CD8-positive, alpha-beta memory T cell (primary cell): ENCODE results near the gene MT1X. TPM values are rescaled to one million over a fixed set of nuclear protein-coding genes. Genes with fewer than 3 reads are reported as not detected.
"Not testable (repeated sequence)": the region's sequence is repeated elsewhere in the genome, so short reads cannot be mapped to it uniquely, and the experiment has no call there.

Experiments
- CTCF ChIA-PET: fragments of 350-600 bp; sonication (Branson Sonifier 250); formaldehyde crosslinking; loops from one replicate; lab custom pipeline; 2021; ENCODE audit warnings: antibody characterized with exemption; lab: Charles Lee
- POLR2A ChIA-PET: fragments of 350-600 bp; sonication (Branson Sonifier 250); formaldehyde crosslinking; loops from one replicate; lab custom pipeline; 2021; ENCODE audit warnings: antibody characterized with exemption; lab: Charles Lee
- DNase-seq, 5 donors: peaks; one replicate each; pipeline versions ENCODE4 v3.0.0 to v3.0.0-alpha.2; 2020 to 2022; ENCODE audit warnings: mixed read lengths in 1 of 5
- H3K27ac ChIP-seq: one replicate; pipeline ENCODE4 v1.7.0; 2013; ENCODE audit warnings: low read depth, mild to moderate bottlenecking, low read length, moderate library complexity
- H3K27me3 ChIP-seq: 2 replicates; pipeline ENCODE4 v1.7.0; 2013; ENCODE audit warnings: low read length, mild to moderate bottlenecking; ENCODE audit not compliant: insufficient read depth, poor library complexity, severe bottlenecking
- H3K36me3 ChIP-seq: 2 replicates; pipeline ENCODE4 v1.7.0; 2013; ENCODE audit warnings: mild to moderate bottlenecking, low read length, moderate library complexity; ENCODE audit not compliant: insufficient read depth
- H3K4me1 ChIP-seq: 2 replicates; pipeline ENCODE4 v1.7.0; 2013; ENCODE audit warnings: mild to moderate bottlenecking, low read length, moderate library complexity; ENCODE audit not compliant: insufficient read depth
- H3K4me3 ChIP-seq: 2 replicates; pipeline ENCODE4 v1.7.0; 2013; ENCODE audit warnings: mild to moderate bottlenecking, low read length
- H3K9me3 ChIP-seq: 2 replicates; pipeline ENCODE4 v1.7.0; 2013; ENCODE audit warnings: mild to moderate bottlenecking, low read length
- H3K27ac Mint-ChIP-seq, 8 donors: one replicate each; pipeline ENCODE4 v1.8.0; 2020 to 2021; ENCODE audit warnings: mixed read lengths in 8 of 8, mild to moderate bottlenecking in 6 of 8, inconsistent platforms in 3 of 8, moderate library complexity in 3 of 8
- H3K27me3 Mint-ChIP-seq, 2 donors: one replicate each; pipeline ENCODE4 v1.8.0; 2020 to 2021; ENCODE audit warnings: mixed read lengths in 2 of 2, mild to moderate bottlenecking in 1 of 2, moderate library complexity in 1 of 2
- H3K36me3 Mint-ChIP-seq, 3 donors: one replicate each; pipeline ENCODE4 v1.8.0; 2020 to 2021; ENCODE audit warnings: mixed read lengths in 3 of 3, inconsistent platforms in 1 of 3, mild to moderate bottlenecking in 1 of 3
- H3K4me1 Mint-ChIP-seq, 3 donors: one replicate each; pipeline ENCODE4 v1.8.0; 2020 to 2021; ENCODE audit warnings: mixed read lengths in 3 of 3, inconsistent platforms in 1 of 3, mild to moderate bottlenecking in 1 of 3
- H3K4me3 Mint-ChIP-seq, 7 donors: one replicate each; pipeline ENCODE4 v1.8.0; 2020 to 2021; ENCODE audit warnings: mixed read lengths in 7 of 7, mild to moderate bottlenecking in 6 of 7, moderate library complexity in 4 of 7, inconsistent platforms in 2 of 7
- H3K9me3 Mint-ChIP-seq, 5 donors: one replicate each; pipeline ENCODE4 v1.8.0; 2020 to 2022; ENCODE audit warnings: mixed read lengths in 5 of 5, mild to moderate bottlenecking in 3 of 5, moderate library complexity in 2 of 5, inconsistent platforms in 1 of 5
- polyA plus RNA-seq: library from polyadenylated mRNA; unstranded; fragments of 300-500 nt; fragmentation: Illumina TruSeq; gene quantifications from one replicate; pipeline ENCODE4 v1.2.3, GENCODE V29; 2021
- total RNA-seq, 2 experiments: library from RNA; stranded (reverse); gene quantifications; one replicate each; pipeline ENCODE4 v1.2.3, GENCODE V29; 2021

The MT1X gene
- total and polyA plus RNA-seq, 3 experiments from 2014 or later: 85.4 to 181 (median 93.8) TPM

GRCh38 chr16:56717532-56717931 is 35.3 kb downstream of the MT1X start:
- not testable (repeated sequence) for H3K27ac Mint-ChIP-seq, H3K4me1 Mint-ChIP-seq, H3K36me3 Mint-ChIP-seq, H3K4me1 ChIP-seq, H3K36me3 ChIP-seq, H3K9me3 Mint-ChIP-seq, H3K27ac ChIP-seq, H3K4me3 Mint-ChIP-seq, H3K27me3 Mint-ChIP-seq, DNase-seq, H3K27me3 ChIP-seq, H3K9me3 ChIP-seq, H3K4me3 ChIP-seq
- ChIA-PET CTCF (interaction anchor here (1.4 to 4.0 kb wide), 2 partner anchors 9 to 16 kb away, joined by 3 to 11 read pairs; no protein-coding TSS in a partner anchor), POLR2A (interaction anchor here (1.6 kb wide), 1 partner anchor 12 kb away, joined by 5 read pairs; the partner anchor contains the start of gene NUP93)

GRCh38 chr16:56722200-56722842 is 40.1 kb downstream of the MT1X start:
- Mint-ChIP-seq H3K4me3 (no peak overlapping the region), H3K36me3 (peaks cover 3 to 9% (median 5%) of the 10 kb centered on the region in 3 donors), H3K27me3 (peaks cover 0 to 1% of the 10 kb centered on the region in 2 donors), H3K4me1 (peaks cover 0 to 5% (median 0%) of the 10 kb centered on the region in 3 donors), H3K27ac (no peak overlapping the region), H3K9me3 (no peaks in the 10 kb centered on the region)
- ChIA-PET CTCF (no interaction called here), POLR2A (no interaction called here)
- no peak overlapping the region for H3K4me3 ChIP-seq
- H3K4me1 ChIP-seq: no peaks in the 10 kb centered on the region
- H3K36me3 ChIP-seq: no peaks in the 10 kb centered on the region
- no peaks in the 10 kb centered on the region for H3K9me3 ChIP-seq
- H3K27me3 ChIP-seq: no peaks in the 10 kb centered on the region
- no peak for DNase-seq
- no peak overlapping the region for H3K27ac ChIP-seq

- Histone ChIP-seq H3K27ac (no peak overlapping the region), H3K4me3 (no peak overlapping the region), H3K9me3 (no peaks in the 10 kb centered on the region), H3K27me3 (no peaks in the 10 kb centered on the region), H3K36me3 (no peaks in the 10 kb centered on the region), H3K4me1 (peaks cover 7% of the 10 kb centered on the region)
- Mint-ChIP-seq H3K9me3 (no peaks in the 10 kb centered on the region), H3K4me1 (peaks cover 7 to 17% (median 8%) of the 10 kb centered on the region in 3 donors), H3K27ac (peak overlapping the region in 2 of 8 donors; percentile 23 to 87), H3K27me3 (peaks cover 0 to 1% of the 10 kb centered on the region in 2 donors), H3K36me3 (peaks cover 3 to 9% (median 5%) of the 10 kb centered on the region in 3 donors), H3K4me3 (no peak overlapping the region)
- no peak for DNase-seq
- ChIA-PET CTCF (interaction anchor here (1.0 kb wide), 3 partner anchors 22 to 328 kb away, joined by 3 read pairs; no protein-coding TSS in a partner anchor), POLR2A (no interaction called here)
These were observed 41.9 kb downstream of the MT1X start for GRCh38 chr16:56724191-56724590.

GRCh38 chr16:56726283-56726682 is 44.0 kb downstream of the MT1X start:
- peaks cover 20% of the 10 kb centered on the region for H3K4me1 ChIP-seq
- no peak for DNase-seq
- H3K27ac Mint-ChIP-seq: no peak overlapping the region
- H3K9me3 Mint-ChIP-seq: no peaks in the 10 kb centered on the region
- H3K4me3 ChIP-seq: no peak overlapping the region
- H3K36me3 ChIP-seq: no peaks in the 10 kb centered on the region
- peaks cover 0 to 1% of the 10 kb centered on the region in 2 donors for H3K27me3 Mint-ChIP-seq
- H3K27ac ChIP-seq: no peak overlapping the region
- H3K4me3 Mint-ChIP-seq: no peak overlapping the region
- H3K27me3 ChIP-seq: no peaks in the 10 kb centered on the region
- no peaks in the 10 kb centered on the region for H3K9me3 ChIP-seq
- H3K4me1 Mint-ChIP-seq: peaks cover 13 to 37% (median 17%) of the 10 kb centered on the region in 3 donors
- CTCF ChIA-PET: no interaction called here
- POLR2A ChIA-PET: no interaction called here
- peaks cover 3 to 9% (median 9%) of the 10 kb centered on the region in 3 donors for H3K36me3 Mint-ChIP-seq

- ChIA-PET POLR2A (no interaction called here), CTCF (interaction anchor here (1.8 kb wide), 1 partner anchor 150 kb away, joined by 4 read pairs; no protein-coding TSS in a partner anchor)
- H3K9me3 ChIP-seq: no peaks in the 10 kb centered on the region
- no peak overlapping the region for H3K4me3 ChIP-seq
- Mint-ChIP-seq H3K36me3 (peaks cover 3 to 9% (median 9%) of the 10 kb centered on the region in 3 donors), H3K27me3 (peaks cover 0 to 1% of the 10 kb centered on the region in 2 donors), H3K4me1 (peaks cover 13 to 37% (median 17%) of the 10 kb centered on the region in 3 donors), H3K4me3 (peak overlapping the region in 1 of 7 donors; percentile 56), H3K27ac (no peak overlapping the region), H3K9me3 (no peaks in the 10 kb centered on the region)
- H3K36me3 ChIP-seq: no peaks in the 10 kb centered on the region
- DNase-seq: no peak
- no peak overlapping the region for H3K27ac ChIP-seq
- H3K27me3 ChIP-seq: no peaks in the 10 kb centered on the region
- H3K4me1 ChIP-seq: peaks cover 27% of the 10 kb centered on the region
These were observed 44.7 kb downstream of the MT1X start for GRCh38 chr16:56726926-56727325.

GRCh38 chr16:56728027-56728426 is 45.8 kb downstream of the MT1X start:
- peaks cover 33% of the 10 kb centered on the region for H3K4me1 ChIP-seq
- no peak overlapping the region for H3K4me3 ChIP-seq
- Mint-ChIP-seq H3K27me3 (no peaks in the 10 kb centered on the region), H3K9me3 (no peaks in the 10 kb centered on the region), H3K36me3 (peaks cover 3 to 9% (median 9%) of the 10 kb centered on the region in 3 donors), H3K4me1 (peaks cover 13 to 37% (median 17%) of the 10 kb centered on the region in 3 donors), H3K4me3 (peak overlapping the region in 1 of 7 donors; percentile 73), H3K27ac (peak overlapping the region in 1 of 8 donors; percentile 33)
- POLR2A ChIA-PET: interaction anchor here (1.8 kb wide), 1 partner anchor 11 kb away, joined by 5 read pairs; no protein-coding TSS in a partner anchor
- DNase-seq: no peak
- no peaks in the 10 kb centered on the region for H3K9me3 ChIP-seq
- no peaks in the 10 kb centered on the region for H3K36me3 ChIP-seq
- CTCF ChIA-PET: interaction anchor here (0.7 to 1.8 kb wide), 2 partner anchors 20 to 151 kb away, joined by 3 to 4 read pairs; no protein-coding TSS in a partner anchor
- no peak overlapping the region for H3K27ac ChIP-seq
- H3K27me3 ChIP-seq: no peaks in the 10 kb centered on the region

- Mint-ChIP-seq H3K4me3 (peak overlapping the region in 1 of 7 donors; percentile 85), H3K4me1 (peaks cover 13 to 37% (median 17%) of the 10 kb centered on the region in 3 donors), H3K9me3 (no peaks in the 10 kb centered on the region), H3K27me3 (no peaks in the 10 kb centered on the region), H3K36me3 (peaks cover 3 to 9% (median 8%) of the 10 kb centered on the region in 3 donors), H3K27ac (peak overlapping the region in 7 of 8 donors; percentile 84 to 96 (median 91))
- POLR2A ChIA-PET: interaction anchor here (0.5 to 1.8 kb wide), 3 partner anchors 12 to 1266 kb away, joined by 3 to 5 read pairs (median 4); no protein-coding TSS in a partner anchor
- no peaks in the 10 kb centered on the region for H3K9me3 ChIP-seq
- CTCF ChIA-PET: no interaction called here
- no peaks in the 10 kb centered on the region for H3K36me3 ChIP-seq
- DNase-seq: no peak
- H3K27me3 ChIP-seq: no peaks in the 10 kb centered on the region
- H3K4me1 ChIP-seq: peaks cover 35% of the 10 kb centered on the region
- peak overlapping the region; percentile 48 for H3K4me3 ChIP-seq
- peak overlapping the region; percentile 48 for H3K27ac ChIP-seq
These were observed 46.9 kb downstream of the MT1X start for GRCh38 chr16:56728980-56729734.
